Measurements from ENCODE around the gene ACCSL.

Gene ACCSL

GRCh38 chr11:44018127-44018521 is 29.7 kb upstream of the ACCSL start:
- TF ChIP-seq ZFX (IDR thresholded peaks at IDR 0.05; ENCODE audit: borderline replicate concordance) = no peak
- no peak overlapping the region for H3K27ac ChIP-seq

GRCh38 chr11:44018829-44019228 is 29.0 kb upstream of the ACCSL start:
- TF ChIP-seq CTCF (IDR thresholded peaks at IDR 0.05) = no peak
- no peak for TF ChIP-seq ZFX (IDR thresholded peaks at IDR 0.05; ENCODE audit: borderline replicate concordance)
- no peak overlapping the region for H3K27ac ChIP-seq

DNA sequence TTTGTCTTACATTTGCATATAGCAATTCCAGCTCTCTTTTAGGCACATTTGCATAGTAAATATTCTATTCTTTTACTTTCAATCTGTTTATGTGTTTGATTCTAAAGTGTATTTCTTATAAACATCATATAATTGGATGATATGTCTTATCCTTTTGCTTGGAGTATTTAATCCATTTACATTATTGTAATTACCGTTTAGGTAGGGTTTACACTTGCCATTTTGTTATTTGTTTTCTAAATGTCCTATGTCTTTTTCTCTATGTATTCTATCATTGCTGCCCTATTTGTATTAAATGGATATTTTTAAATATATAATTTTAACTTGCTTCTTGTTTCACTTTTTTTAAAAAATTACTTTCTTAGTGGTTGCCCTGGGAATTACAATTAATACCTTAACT is 22.8 kb upstream of the ACCSL start:
- TF ChIP-seq CTCF (IDR thresholded peaks at IDR 0.05) (no peak), ZFX (IDR thresholded peaks at IDR 0.05; ENCODE audit: borderline replicate concordance) (no peak)
- H3K27ac ChIP-seq = no peak overlapping the region

DNA sequence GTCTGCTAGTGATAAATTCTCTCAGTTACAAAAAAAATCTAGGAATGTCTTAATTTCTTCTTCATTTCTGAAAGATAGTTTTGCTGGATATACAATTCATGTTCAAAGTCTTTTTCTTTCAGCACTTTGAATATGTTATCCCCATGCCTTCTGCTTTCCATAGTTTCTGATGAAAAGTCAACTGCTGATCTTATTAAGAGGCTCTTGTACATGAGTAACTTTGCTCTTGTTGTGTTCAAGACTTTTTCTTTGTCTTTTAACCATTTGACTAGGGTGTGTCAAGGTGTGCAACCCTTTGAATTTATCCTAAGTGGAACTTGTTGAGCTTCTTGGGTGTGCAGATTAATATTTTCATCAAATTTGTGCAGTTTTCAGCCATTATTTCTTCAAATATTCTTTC is 22.1 kb upstream of the ACCSL start:
- no peak overlapping the region for H3K27ac ChIP-seq
- TF ChIP-seq ZFX (IDR thresholded peaks at IDR 0.05; ENCODE audit: borderline replicate concordance) (no peak), CTCF (IDR thresholded peaks at IDR 0.05) (no peak)

- TF ChIP-seq ZFX (IDR thresholded peaks at IDR 0.05; ENCODE audit: borderline replicate concordance) (no peak), CTCF (IDR thresholded peaks at IDR 0.05) (no peak)
- H3K27ac ChIP-seq = no peak overlapping the region
Observed at GRCh38 chr11:44028401-44028800, 19.4 kb upstream of the ACCSL start.

GRCh38 chr11:44028816-44029506 is 18.8 kb upstream of the ACCSL start:
- H3K27ac ChIP-seq = no peak overlapping the region
- TF ChIP-seq ZFX (IDR thresholded peaks at IDR 0.05; ENCODE audit: borderline replicate concordance) = no peak
- no peak for TF ChIP-seq CTCF (IDR thresholded peaks at IDR 0.05)

DNA sequence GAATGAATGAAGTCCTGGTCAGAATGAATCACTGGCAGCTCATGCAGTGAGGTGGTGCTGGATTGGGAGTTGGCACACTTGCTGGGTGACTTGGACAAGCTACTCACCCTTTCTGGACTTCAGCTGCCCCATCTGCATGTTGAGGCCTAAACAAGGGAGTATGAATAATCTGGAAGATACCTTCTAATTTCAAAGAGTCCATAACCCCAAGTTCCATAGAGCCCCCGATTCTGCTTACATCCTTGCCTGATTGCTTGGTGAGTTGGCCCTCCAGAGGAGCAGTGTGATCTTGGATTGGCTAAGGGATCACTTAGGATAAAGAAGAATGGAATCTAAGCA is 18.3 kb upstream of the ACCSL start:
- H3K27ac ChIP-seq = no peak overlapping the region
- no peak for TF ChIP-seq CTCF (IDR thresholded peaks at IDR 0.05)
- TF ChIP-seq ZFX (IDR thresholded peaks at IDR 0.05; ENCODE audit: borderline replicate concordance) = no peak
